NCI-H1436 (cell line): Measurements from ENCODE around the gene LTBP2.

Experiments
- DNase-seq: peaks from one replicate; lab custom pipeline; 2025; lab: John Stamatoyannopoulos, UW

Gene LTBP2

DNA sequence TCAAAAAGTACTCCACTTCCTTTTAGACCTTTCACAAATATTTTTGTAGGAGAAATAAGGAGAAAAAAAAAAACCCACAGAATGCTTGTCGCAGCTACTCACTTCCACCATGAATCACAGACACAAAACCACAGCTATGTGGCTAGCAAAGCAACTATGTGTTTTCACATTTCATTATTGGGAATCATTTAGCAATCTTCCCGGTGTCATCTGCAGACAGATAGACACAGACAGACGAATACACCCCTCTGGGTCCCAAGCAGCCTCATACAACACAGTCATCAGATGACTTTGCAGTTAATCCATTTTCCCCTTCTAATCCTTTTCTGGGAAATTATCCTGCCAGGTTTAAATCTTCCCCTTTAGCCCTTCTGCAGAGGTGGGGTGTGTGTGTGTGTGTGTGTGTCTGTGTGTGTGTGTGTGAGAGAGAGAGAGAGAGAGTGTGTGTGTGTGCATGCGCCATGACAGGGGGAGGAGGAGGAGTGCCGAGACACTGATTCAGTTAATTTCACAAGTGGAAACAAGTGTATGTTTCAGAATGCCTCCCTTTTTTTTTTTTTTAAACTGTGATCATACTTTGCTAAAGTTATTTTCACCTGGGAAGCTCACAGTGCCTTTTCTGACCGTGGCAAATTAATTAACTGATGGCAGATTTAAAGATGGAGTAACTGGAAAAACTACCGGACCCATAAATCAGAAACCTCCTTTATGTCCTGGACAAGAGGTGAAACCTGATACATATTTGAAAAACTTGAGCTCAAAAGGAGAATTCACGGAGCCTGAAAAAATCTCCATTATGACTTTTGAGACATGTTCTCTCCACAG, 39.9 kb downstream of the LTBP2 start:
- no peak for DNase-seq

DNA sequence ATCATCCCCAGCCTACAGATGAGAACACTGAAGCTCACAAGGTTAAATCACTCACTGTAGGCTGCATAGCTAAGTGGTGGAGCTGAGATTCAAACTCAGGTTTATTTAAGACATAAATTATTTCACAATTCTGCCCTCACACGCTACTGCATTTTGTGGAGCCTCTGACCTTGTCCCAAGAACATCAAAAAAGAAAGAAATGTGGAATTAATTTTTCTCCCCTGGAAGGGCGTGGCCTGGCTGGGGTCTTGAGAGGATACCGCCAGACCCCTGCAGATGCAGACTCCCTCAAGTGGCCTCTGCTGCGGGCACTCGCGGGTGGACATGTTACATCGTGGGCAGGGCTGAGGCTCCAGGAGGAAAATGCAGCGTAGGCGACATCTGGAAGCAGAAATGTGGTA, 40.6 kb downstream of the LTBP2 start:
- DNase-seq: no peak

DNA sequence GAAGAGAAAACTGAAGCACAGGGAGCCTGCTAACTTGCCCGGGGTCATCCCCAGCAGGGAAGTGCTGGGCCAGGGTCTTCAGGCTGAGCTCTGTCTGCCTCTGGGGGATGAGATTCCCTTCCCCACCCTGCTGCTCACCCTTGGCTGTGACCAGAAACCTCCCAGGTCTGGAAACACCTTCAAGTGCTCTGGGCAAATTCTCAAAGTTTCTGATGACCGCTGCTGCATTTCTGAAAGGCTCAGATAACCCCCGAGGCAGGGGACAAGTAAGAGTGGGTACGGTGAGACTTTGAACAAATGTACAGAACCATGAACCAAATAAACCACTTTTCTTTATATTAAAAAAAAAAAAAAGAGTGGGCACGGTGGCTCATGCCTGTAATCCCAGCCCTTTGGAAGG, 41.3 kb downstream of the LTBP2 start:
- no peak for DNase-seq

DNA sequence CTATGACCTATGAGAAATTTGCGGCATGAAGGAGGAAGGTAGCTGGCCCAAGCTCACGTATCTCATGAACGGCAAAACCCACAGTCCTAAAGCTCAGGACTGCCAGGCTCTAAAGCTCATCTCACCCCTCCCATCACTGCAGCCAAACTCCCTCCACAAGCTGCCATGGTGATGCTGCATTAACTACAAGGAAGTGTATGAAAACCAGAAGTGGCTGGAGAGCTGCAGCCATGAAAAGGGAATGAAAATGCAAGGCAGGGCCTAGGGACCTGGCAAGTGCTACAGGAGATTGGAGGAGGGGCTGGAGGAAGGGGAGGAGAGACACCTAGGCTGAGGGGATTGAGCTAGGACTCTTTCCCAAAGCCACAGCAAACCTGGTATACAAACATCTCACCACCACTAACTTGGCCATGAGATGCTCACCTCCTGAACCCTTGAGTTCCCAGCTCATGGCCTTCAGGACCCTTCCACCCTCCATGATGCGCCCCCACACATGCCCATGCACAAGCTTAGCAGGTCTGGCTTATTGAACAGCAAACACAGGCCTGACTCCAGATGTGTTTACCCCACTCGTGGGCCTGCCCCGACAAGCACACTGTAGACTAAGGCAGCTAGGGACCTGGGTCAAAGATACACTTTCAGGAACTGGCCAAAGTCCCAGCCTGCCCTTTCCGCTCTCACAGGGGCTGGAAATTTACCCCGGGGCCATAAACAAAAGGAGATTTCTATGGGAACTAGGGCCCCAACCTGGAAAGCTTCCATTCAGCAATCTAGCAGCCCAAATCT, 42.0 kb downstream of the LTBP2 start:
- no peak for DNase-seq

DNA sequence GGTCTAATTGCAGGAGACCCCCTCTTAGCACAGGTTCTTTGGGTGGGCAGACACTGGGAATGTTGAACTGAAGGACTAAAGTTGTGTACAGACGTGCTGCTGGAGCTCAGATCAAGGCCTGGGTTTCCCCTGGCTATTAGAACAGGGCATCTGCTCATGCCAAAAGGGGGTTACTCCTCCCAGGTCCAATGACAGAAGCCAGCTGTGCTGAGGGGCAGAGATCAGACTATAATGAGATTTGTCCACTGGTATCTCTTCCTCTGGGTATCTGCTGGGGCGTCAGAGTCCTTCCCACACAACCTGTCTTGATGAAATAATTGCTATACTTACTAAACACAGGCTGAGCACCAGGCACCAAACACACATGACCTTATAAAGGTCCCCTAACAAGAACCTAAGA, 42.6 kb downstream of the LTBP2 start:
- no peak for DNase-seq

DNA sequence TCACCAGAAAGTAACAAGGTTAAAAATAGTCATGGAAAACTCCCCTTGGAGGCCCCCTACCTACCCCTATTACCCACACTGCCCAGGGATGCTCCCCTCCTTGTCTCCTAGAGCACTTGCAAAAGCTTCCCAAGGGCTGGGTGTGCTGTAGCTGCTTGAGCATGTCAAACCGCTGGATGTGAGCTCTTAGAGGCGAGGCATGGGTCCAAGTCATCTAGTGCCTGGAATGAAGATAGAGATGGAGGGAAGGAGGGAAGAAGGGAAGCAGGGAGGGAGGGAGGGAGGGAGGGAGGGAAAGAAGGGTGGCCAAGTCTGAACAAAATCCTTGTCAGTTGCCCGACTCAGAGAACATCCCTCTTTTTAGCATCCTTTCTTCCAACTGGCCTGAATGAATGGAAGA, 43.1 kb downstream of the LTBP2 start:
- no peak for DNase-seq

DNA sequence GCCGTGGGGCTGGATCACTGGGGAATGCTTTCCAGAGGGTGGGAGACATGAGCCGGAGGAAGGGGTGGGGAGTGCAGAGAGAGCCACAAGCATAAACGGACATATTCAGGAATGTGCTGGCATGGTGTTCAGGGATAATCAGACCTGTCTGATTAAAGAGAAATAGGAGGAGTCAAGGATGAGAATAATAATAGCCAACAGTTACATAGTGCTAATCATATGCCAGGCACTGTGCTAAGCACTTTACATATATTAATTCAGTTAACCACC, 43.7 kb downstream of the LTBP2 start:
- DNase-seq: no peak

DNA sequence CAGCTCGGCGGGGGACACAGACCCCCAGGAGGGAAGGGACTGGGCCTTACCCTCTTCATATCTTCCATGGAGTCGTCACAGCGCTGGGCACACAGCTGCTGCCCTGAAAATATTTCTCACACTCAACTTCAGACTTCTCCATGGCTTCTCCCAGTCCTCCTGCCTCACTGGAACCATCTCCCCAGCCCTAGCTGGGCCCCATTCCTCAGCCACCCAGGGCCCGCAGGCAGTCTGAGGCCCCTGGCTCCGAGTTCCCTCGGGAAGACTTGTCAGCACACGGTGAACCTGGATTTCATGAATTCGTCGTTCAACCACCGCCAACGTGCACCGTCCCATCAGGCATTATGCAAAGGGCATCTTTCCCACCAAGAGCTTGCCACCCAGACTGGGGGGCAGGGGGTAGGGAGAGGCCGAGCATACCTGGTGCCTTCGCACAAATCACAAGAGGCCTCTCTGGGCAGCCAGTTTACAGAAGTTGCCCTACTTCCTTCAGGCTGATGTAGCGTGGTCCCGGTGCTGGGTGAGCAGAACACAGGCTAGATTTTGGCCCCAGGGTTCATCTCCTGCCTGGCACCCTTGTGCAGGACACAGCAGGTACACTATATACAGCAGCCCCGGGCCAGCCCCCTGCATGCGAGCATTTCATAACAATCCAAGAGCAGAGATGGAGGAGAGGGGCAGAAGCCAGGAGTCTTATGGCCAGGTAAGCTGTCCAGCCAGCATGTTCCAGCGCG, 44.2 kb downstream of the LTBP2 start:
- DNase-seq: no peak

DNA sequence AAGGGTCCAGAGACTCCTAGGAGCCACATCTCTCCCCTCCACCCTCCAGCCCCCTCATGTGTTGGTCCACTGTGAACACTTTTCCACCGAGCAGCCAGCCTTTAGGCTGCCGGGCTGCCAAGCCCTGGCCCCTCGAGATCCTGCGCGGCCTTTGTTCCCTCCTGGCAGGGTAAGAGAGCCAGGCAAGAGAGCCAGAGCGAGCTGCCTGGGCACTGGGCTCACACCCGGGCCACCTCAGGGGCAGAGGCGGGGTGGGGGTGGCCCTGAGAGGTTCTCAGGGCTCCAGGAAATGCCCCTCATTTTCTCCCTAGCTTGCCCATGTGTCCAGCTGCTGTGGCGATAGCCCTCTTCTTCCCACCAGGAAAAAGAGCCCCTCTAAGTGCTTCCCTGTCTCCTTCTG, 44.8 kb downstream of the LTBP2 start:
- no peak for DNase-seq

DNA sequence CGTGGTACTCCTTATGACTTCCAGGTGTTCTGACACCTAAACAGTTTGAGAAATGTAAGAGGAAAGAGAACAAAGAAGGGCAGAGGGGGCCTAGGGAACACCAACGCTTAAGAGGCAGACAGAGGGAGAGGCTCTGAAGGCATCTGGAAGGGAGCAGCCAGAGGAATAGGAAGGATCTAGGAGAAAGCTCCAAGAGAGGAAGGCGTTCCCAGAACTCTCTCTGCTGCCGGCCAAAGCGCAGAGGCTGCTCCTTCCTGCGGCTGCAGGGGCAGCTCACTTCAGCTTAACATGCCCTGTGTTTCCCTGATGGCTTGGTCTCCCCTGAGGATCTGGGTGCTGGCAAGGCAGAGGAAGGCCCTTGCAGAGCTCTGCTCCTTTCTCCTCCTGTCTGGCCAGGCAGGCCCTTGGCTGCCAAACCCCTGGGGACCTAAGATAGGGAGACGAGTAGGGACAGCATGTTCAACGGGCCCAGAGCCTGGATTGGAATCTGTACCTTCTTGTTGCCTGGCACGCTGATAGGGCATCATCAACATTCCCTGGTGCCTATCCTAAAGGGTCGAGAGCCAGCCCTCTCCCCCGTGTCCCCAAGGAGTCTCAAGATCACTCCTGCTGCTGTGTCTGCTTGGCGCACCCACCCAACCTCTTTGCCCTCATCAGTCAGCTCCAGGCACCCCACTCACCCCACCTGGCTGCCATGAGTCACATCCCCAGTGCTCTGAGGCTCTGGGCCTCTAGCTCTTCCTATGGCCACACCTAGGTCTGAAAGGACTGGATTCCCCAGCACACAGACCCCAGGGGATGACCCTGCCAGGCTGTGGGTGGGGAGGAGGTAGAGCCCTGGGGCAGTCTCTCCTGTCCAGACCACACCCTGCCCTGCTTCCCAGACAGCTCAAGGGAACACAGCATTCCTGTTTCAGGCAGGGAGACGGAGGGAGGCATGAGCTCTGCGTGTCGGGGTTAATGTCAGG, 45.6 kb downstream of the LTBP2 start:
- no peak for DNase-seq

DNA sequence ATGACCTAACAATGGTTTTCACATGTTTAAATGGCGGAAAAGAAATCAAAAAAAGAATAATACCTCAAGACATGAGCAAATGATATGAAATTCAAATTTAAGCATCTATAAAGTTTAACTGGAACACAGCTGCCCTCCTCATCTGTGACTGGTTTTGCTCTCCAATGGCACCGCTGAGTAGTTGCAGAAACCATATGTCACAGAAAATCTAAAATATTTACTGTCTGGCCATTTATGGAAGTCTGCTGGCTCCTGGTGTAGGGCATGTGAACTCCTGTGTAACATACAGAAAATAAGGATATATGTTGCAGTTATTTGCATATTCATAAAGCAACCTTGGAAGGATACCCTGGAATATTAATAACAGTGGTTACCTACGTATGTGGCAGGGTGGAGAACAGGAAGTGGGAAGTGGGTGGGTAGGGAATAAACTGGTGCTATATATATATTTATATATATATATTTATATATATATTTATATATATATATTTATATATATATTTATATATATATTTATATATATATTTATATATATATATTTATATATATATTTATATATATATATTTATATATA, 48.4 kb downstream of the LTBP2 start:
- no peak for DNase-seq

DNA sequence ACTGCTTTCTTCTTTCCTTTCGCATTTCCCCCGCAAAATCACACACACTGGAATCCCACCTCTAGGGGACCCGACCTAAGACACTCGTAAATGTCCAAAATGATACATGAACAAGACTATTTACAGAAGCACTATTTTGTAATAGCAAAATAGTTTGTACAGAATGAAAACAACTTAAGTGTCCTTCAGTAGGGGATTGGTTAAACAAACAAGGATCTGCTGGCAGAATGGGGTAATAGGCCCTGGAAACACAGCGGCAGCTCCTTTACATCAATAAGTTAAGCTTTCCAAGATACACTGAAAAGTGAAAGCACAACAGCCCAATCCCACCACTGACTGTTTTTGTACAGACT, 48.8 kb downstream of the LTBP2 start:
- no peak for DNase-seq

DNA sequence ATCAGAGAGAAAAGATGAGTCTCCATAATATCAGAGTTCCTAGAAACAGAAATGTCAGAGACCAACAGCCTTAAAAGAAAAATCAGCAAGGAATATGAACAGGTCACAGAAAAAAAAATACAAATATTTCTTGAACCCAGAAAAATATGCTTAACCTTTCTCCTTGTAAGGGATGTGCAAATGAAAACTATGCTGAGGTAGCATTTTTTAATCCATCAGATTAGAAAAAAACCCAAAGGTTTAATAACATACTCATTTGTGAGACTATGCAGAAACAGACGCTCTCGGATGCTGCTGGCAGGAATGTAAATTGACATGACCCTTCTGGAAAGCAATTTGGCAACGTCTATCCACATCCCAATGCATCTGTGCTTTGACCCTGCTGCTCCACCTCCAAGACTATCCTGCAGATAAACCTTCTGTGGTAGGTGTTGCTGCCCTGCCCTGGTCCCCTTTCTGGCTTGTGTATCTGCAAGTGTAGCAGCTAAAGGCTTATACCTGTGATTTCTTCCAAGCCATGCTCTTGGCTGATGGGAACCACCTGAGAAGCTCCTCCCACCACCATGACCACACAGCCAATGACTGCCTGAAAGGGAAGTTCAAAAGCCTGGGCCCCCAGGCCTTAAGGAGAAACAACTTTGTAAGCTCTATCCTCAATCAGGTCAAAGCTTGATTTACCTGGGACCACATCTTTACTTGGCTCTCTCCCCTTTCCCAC, 49.4 kb downstream of the LTBP2 start:
- DNase-seq: no peak

DNA sequence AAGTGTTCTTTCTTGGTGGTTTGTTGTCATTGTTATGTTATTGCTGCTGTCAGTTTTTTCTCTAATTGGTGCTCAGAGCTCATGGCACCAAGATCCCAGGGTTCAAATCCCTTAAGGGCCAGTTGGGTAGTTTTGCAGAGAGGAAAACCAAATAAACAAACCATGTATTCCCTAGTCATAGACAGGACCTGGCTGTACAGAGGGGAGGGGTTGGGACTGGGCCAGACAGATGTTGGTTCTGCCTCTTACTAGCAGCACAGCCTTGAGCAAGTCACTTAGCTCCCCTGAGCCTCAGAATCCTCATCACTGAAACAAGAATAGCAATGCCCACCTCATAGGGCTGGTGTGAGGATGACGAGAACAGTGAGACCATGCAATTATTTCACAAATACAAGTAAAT, 53.4 kb downstream of the LTBP2 start:
- no peak for DNase-seq

DNA sequence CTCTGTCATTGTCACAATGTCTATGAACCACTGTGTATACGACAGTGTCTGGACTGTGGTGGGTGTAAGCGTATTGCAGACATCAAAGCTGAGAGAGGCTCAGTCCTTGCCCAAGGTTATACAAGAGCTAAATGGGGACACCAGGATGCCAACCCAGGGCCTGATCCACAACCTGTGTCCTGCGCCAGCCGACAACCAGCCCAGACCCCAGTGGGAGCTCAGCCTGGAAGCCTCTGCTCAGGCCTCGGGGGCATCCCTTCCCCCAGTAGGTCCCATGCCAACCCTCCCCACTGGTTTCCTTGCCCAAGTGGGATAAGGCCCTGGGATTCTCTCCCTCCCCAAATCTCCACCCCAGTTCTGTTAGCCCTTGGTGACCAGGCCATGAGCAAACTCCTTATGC, 54.3 kb downstream of the LTBP2 start:
- DNase-seq: no peak

DNA sequence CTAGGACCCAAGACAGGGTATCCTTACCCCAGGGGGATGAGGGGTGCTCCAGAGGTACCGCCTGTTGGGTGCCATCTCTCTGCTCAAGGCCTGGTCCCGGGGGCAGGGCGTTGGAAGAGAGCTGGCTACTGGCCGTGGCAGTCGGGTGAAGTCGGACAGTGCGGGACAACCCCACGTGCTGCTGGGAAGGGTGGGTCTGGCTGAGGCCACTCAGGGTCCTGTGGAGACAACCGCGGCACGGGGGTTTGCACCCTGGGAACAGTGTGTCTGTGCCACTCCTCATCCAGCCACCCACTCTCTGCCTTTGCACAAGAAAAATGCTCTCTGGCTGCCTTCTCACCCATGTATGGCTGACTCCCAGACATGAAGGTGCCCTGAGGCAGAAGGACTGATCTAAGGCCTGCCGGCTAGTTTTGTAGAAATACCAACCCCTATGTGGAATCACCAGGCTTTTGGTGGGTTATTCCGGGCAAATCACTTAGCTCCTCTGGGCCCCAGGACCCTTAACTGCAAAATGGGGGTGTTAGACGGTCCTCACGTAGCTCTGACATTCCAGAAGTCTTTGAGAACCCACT, 56.5 kb downstream of the LTBP2 start:
- DNase-seq: no peak

DNA sequence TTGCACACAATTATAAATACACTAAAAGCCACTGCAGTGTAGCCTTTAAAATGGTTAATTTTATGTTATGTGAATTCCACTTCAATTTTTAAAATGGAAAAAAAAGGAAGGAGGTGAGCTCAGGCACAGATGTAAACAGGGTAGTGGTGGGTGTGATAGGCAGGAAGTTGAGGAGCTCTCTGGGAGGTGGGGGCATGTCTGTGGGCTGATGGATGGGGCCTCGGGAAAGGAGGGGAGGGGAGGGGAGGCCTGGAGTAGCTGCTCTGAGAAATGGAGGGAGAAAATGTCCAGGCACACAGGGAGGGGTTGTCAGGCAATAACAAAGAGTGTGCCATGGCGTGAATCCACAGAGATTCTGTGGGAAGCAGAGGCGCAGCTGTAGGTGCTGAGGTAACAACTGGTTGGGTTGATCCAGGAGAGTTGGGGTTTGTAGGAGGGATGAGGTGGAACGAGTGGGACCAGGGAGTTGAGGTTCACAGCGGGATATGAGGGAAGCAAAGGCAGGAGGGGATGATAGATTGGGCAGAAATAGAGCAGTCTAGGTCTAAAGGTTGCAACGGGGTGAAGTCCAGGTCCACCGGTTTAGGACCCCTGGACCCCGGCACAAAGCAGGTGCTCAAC, 57.2 kb downstream of the LTBP2 start:
- no peak for DNase-seq

DNA sequence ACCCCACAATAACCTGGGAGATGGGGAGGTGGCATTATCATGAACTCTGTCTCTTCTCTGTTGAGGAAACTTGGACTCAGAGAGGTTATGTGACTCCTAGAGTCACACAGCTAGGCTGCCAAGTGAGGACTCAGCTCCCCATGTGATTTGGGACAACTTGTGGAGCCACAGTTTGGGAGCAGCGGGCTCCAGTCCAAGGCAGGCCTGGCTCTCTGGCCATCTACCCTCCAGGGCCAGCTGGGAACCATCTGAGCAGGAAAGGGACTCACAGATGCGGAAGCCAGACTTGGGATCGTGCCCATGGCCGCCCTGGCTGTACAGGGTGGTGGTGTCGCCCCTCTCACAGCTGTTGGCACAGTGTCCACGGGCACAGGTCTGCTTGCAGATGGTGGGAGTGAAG, 59.4 kb downstream of the LTBP2 start:
- no peak for DNase-seq

DNA sequence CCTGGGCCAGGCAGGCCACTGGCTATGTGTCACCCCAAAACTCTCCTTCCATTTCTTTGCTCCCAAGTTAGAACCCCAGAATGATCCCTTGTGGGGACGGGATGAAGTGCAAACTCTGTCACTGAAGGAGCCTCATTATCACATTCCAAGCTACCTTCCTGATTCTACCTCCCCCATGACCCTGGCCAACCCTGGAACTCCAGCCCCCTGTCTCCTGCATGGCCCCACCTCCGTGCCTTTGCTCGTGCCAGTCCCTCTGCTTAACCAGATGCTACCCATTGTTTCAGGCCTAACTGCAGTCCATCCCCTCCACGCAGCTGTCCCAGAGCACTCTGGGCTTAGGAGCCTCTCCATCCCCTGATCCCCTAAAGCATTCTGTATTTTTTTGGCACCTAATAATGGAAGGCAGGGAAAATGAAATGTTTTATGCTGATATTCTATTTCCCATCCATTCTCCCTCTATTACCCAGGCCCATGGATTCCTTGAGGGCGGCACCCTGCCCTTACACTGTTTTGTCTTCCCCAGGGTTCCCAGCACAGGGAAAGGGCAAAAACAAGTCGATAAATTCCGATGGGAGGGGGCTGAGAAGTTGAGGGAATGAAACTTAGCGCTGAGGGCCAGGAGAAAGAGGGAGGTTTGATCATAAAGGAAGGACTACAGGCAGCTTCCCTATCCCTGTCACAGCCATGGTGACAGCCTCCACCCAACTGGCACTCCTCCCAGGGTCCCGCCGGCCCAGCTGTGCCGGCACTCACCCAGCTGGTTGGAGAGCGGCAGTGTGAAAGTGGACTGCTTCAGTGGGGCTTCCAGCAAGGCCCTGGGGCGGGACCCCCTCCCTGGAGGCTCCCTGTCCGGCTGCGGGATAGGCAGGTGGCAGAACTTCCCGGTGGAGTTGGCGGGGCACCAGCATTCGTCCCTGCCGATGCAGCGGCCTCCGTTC, 60.3 kb downstream of the LTBP2 start:
- no peak for DNase-seq
